Esophagus muscularis mucosa (tissue), 3 donors: ENCODE measurements around the gene SSBP2.

ENCODE experiments used
- EP300 ChIP-seq: sonication (generic); formaldehyde crosslinking; IDR thresholded peaks from one replicate; pipeline ENCODE4 v1.6.1; 2017; ENCODE audit warnings: antibody characterized with exemption
- TF ChIP-seq, protein P1 (sequence below), 3 experiments: fragments of 200-600 bp in 2 of 3; fragments of 450-650 bp in 1 of 3; sonication (generic) in 2 of 3; IDR thresholded peaks; one replicate each; pipeline ENCODE4 v1.5.1; 2017 to 2019; ENCODE audit warnings: antibody characterized with exemption in 3 of 3, mild to moderate bottlenecking in 2 of 3, moderate library complexity in 1 of 3

DNA sequence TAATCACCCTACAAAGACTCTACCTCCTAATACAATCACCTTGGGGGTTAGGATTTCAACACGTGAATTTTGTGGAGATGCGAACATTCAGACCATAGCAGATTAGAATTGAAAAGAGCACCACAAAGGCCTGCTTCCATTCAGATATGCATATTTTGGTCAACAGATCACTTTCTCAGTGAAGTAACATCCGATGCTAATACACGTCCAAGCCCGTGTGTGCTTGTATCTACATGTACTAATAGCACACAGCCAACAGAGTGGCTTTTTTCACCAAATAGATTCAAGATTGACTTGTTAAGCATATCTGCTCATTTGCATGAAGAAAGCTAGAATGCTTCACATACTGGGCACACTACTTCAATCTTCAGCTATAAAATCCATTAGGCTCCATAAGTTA is 35.6 kb upstream of the SSBP2 start:
- TF ChIP-seq, protein P1, sequence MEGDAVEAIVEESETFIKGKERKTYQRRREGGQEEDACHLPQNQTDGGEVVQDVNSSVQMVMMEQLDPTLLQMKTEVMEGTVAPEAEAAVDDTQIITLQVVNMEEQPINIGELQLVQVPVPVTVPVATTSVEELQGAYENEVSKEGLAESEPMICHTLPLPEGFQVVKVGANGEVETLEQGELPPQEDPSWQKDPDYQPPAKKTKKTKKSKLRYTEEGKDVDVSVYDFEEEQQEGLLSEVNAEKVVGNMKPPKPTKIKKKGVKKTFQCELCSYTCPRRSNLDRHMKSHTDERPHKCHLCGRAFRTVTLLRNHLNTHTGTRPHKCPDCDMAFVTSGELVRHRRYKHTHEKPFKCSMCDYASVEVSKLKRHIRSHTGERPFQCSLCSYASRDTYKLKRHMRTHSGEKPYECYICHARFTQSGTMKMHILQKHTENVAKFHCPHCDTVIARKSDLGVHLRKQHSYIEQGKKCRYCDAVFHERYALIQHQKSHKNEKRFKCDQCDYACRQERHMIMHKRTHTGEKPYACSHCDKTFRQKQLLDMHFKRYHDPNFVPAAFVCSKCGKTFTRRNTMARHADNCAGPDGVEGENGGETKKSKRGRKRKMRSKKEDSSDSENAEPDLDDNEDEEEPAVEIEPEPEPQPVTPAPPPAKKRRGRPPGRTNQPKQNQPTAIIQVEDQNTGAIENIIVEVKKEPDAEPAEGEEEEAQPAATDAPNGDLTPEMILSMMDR (IDR thresholded peaks at IDR 0.05) = no peak
- no peak for TF ChIP-seq EP300
